Measurements from ENCODE around the gene EPHA5.

The EPHA5 gene

GRCh38 chr4:65482410-65482809, 187.9 kb downstream of the EPHA5 start:
- H3K4me1 ChIP-seq (ENCODE audit: control insufficient read depth, low read depth, low read length), result no peaks in the 10 kb centered on the region
- H3K9me3 ChIP-seq (ENCODE audit: control insufficient read depth, low read depth, low read length), result no peaks in the 10 kb centered on the region
- no peaks in the 10 kb centered on the region for H3K36me3 ChIP-seq (ENCODE audit: control insufficient read depth, low read depth, low read length)
- H3K27ac ChIP-seq (ENCODE audit: low read length), result no peak overlapping the region
- H3K9ac ChIP-seq (ENCODE audit: low read length), result no peak overlapping the region
- H3K4me3 ChIP-seq (ENCODE audit: low read length), result no peak overlapping the region
- H3K27me3 ChIP-seq (ENCODE audit: control insufficient read depth, insufficient read depth, low read length), result no peaks in the 10 kb centered on the region

GRCh38 chr4:65472531-65472930, 197.8 kb downstream of the EPHA5 start:
- Histone ChIP-seq H3K36me3 (ENCODE audit: control insufficient read depth, low read depth, low read length) (no peaks in the 10 kb centered on the region), H3K4me1 (ENCODE audit: control insufficient read depth, low read depth, low read length) (no peaks in the 10 kb centered on the region), H3K27me3 (ENCODE audit: control insufficient read depth, insufficient read depth, low read length) (no peaks in the 10 kb centered on the region), H3K27ac (ENCODE audit: low read length) (no peak overlapping the region), H3K4me3 (ENCODE audit: low read length) (no peak overlapping the region), H3K9me3 (ENCODE audit: control insufficient read depth, low read depth, low read length) (no peaks in the 10 kb centered on the region), H3K9ac (ENCODE audit: low read length) (no peak overlapping the region)

GRCh38 chr4:65467068-65467680, 203.1 kb downstream of the EPHA5 start:
- Histone ChIP-seq H3K27ac (ENCODE audit: low read length) (no peak overlapping the region), H3K4me3 (ENCODE audit: low read length) (no peak overlapping the region), H3K27me3 (ENCODE audit: control insufficient read depth, insufficient read depth, low read length) (no peaks in the 10 kb centered on the region), H3K9ac (ENCODE audit: low read length) (no peak overlapping the region), H3K36me3 (ENCODE audit: control insufficient read depth, low read depth, low read length) (no peaks in the 10 kb centered on the region), H3K9me3 (ENCODE audit: control insufficient read depth, low read depth, low read length) (no peaks in the 10 kb centered on the region), H3K4me1 (ENCODE audit: control insufficient read depth, low read depth, low read length) (no peaks in the 10 kb centered on the region)

DNA sequence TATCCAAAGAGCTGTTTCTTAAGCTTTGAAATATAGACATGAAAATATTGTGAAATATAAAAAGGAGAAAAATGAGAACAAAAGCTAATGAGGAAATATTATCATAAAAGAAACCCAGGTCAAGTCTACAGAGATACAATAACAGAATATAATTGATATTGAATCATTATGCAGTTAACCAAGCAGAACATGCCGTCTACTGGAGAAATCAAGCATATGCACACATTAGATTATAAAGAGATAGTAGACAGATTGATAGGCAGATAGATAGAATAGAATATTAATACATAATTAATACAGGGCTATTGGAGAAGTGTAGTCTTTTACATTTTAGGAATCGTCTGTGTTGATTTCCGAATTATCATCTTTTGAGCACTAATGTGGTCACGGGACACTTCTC, 208.5 kb downstream of the EPHA5 start:
- H3K4me3 ChIP-seq (ENCODE audit: low read length), result no peak overlapping the region
- H3K36me3 ChIP-seq (ENCODE audit: control insufficient read depth, low read depth, low read length), result no peaks in the 10 kb centered on the region
- no peaks in the 10 kb centered on the region for H3K9me3 ChIP-seq (ENCODE audit: control insufficient read depth, low read depth, low read length)
- H3K27me3 ChIP-seq (ENCODE audit: control insufficient read depth, insufficient read depth, low read length), result no peaks in the 10 kb centered on the region
- H3K4me1 ChIP-seq (ENCODE audit: control insufficient read depth, low read depth, low read length), result no peaks in the 10 kb centered on the region
- no peak overlapping the region for H3K9ac ChIP-seq (ENCODE audit: low read length)
- H3K27ac ChIP-seq (ENCODE audit: low read length), result no peak overlapping the region

GRCh38 chr4:65457011-65457410, 213.3 kb downstream of the EPHA5 start:
- Histone ChIP-seq H3K27me3 (ENCODE audit: control insufficient read depth, insufficient read depth, low read length) (no peaks in the 10 kb centered on the region), H3K4me3 (ENCODE audit: low read length) (no peak overlapping the region), H3K36me3 (ENCODE audit: control insufficient read depth, low read depth, low read length) (no peaks in the 10 kb centered on the region), H3K9me3 (ENCODE audit: control insufficient read depth, low read depth, low read length) (no peaks in the 10 kb centered on the region), H3K4me1 (ENCODE audit: control insufficient read depth, low read depth, low read length) (peaks cover 9% of the 10 kb centered on the region), H3K9ac (ENCODE audit: low read length) (no peak overlapping the region), H3K27ac (ENCODE audit: low read length) (no peak overlapping the region)

DNA sequence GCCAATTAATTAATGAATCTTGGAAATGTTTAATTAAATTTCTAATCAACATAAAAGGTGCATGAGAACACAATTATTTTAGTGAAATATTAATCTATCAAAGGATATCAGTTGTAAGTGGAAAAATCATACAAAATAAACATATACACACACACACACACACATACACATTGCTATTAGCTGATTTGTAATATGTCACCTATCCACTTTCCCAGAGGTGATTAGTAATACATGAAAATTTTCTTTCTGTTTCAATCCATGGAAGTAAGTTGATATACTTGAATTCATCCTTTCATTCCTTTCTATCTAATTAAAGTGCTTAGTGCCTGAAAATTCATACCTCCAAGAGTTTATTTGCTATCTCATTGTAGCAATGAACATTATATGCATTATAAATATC, 213.7 kb downstream of the EPHA5 start:
- Histone ChIP-seq H3K36me3 (ENCODE audit: control insufficient read depth, low read depth, low read length) (no peaks in the 10 kb centered on the region), H3K4me3 (ENCODE audit: low read length) (no peak overlapping the region), H3K9ac (ENCODE audit: low read length) (no peak overlapping the region), H3K27me3 (ENCODE audit: control insufficient read depth, insufficient read depth, low read length) (no peaks in the 10 kb centered on the region), H3K4me1 (ENCODE audit: control insufficient read depth, low read depth, low read length) (peaks cover 9% of the 10 kb centered on the region), H3K27ac (ENCODE audit: low read length) (no peak overlapping the region), H3K9me3 (ENCODE audit: control insufficient read depth, low read depth, low read length) (no peaks in the 10 kb centered on the region)

- Histone ChIP-seq H3K27me3 (ENCODE audit: control insufficient read depth, insufficient read depth, low read length) (no peaks in the 10 kb centered on the region), H3K36me3 (ENCODE audit: control insufficient read depth, low read depth, low read length) (no peaks in the 10 kb centered on the region), H3K4me3 (ENCODE audit: low read length) (no peak overlapping the region), H3K4me1 (ENCODE audit: control insufficient read depth, low read depth, low read length) (peaks cover 13% of the 10 kb centered on the region), H3K27ac (ENCODE audit: low read length) (no peak overlapping the region), H3K9ac (ENCODE audit: low read length) (no peak overlapping the region), H3K9me3 (ENCODE audit: control insufficient read depth, low read depth, low read length) (no peaks in the 10 kb centered on the region)
These were observed 216.9 kb downstream of the EPHA5 start for GRCh38 chr4:65453398-65453797.

GRCh38 chr4:65450899-65451298, 219.4 kb downstream of the EPHA5 start:
- no peaks in the 10 kb centered on the region for H3K36me3 ChIP-seq (ENCODE audit: control insufficient read depth, low read depth, low read length)

GRCh38 chr4:65437102-65437501, 233.2 kb downstream of the EPHA5 start:
- H3K27me3 ChIP-seq (ENCODE audit: control insufficient read depth, insufficient read depth, low read length), result no peaks in the 10 kb centered on the region
- H3K9ac ChIP-seq (ENCODE audit: low read length), result no peak overlapping the region
- H3K36me3 ChIP-seq (ENCODE audit: control insufficient read depth, low read depth, low read length), result no peaks in the 10 kb centered on the region

More at GRCh38 chr4:65450899-65451298, 219.4 kb downstream of the EPHA5 start:
- H3K4me3 ChIP-seq (ENCODE audit: low read length), result no peak overlapping the region
- H3K27me3 ChIP-seq (ENCODE audit: control insufficient read depth, insufficient read depth, low read length), result no peaks in the 10 kb centered on the region
- no peak overlapping the region for H3K27ac ChIP-seq (ENCODE audit: low read length)
- peaks cover 8% of the 10 kb centered on the region for H3K4me1 ChIP-seq (ENCODE audit: control insufficient read depth, low read depth, low read length)
- H3K9ac ChIP-seq (ENCODE audit: low read length), result no peak overlapping the region
- no peaks in the 10 kb centered on the region for H3K9me3 ChIP-seq (ENCODE audit: control insufficient read depth, low read depth, low read length)

GRCh38 chr4:65422109-65422508, 248.2 kb downstream of the EPHA5 start:
- Histone ChIP-seq H3K4me1 (ENCODE audit: control insufficient read depth, low read depth, low read length) (no peaks in the 10 kb centered on the region), H3K9me3 (ENCODE audit: control insufficient read depth, low read depth, low read length) (no peaks in the 10 kb centered on the region), H3K27me3 (ENCODE audit: control insufficient read depth, insufficient read depth, low read length) (no peaks in the 10 kb centered on the region), H3K9ac (ENCODE audit: low read length) (no peak overlapping the region), H3K36me3 (ENCODE audit: control insufficient read depth, low read depth, low read length) (no peaks in the 10 kb centered on the region), H3K4me3 (ENCODE audit: low read length) (no peak overlapping the region), H3K27ac (ENCODE audit: low read length) (no peak overlapping the region)

More at GRCh38 chr4:65437102-65437501, 233.2 kb downstream of the EPHA5 start:
- Histone ChIP-seq H3K4me3 (ENCODE audit: low read length) (no peak overlapping the region), H3K9me3 (ENCODE audit: control insufficient read depth, low read depth, low read length) (no peaks in the 10 kb centered on the region), H3K4me1 (ENCODE audit: control insufficient read depth, low read depth, low read length) (peaks cover 4% of the 10 kb centered on the region), H3K27ac (ENCODE audit: low read length) (no peak overlapping the region)

- Histone ChIP-seq H3K9me3 (ENCODE audit: control insufficient read depth, low read depth, low read length) (no peaks in the 10 kb centered on the region), H3K27me3 (ENCODE audit: control insufficient read depth, insufficient read depth, low read length) (no peaks in the 10 kb centered on the region), H3K4me3 (ENCODE audit: low read length) (no peak overlapping the region), H3K4me1 (ENCODE audit: control insufficient read depth, low read depth, low read length) (no peaks in the 10 kb centered on the region), H3K36me3 (ENCODE audit: control insufficient read depth, low read depth, low read length) (no peaks in the 10 kb centered on the region), H3K9ac (ENCODE audit: low read length) (no peak overlapping the region), H3K27ac (ENCODE audit: low read length) (no peak overlapping the region)
These were observed 250.3 kb downstream of the EPHA5 start for GRCh38 chr4:65420036-65420435.

GRCh38 chr4:65416891-65417290, 253.4 kb downstream of the EPHA5 start:
- no peak overlapping the region for H3K9ac ChIP-seq (ENCODE audit: low read length)
- H3K4me1 ChIP-seq (ENCODE audit: control insufficient read depth, low read depth, low read length), result no peaks in the 10 kb centered on the region
- no peak overlapping the region for H3K27ac ChIP-seq (ENCODE audit: low read length)
- no peaks in the 10 kb centered on the region for H3K36me3 ChIP-seq (ENCODE audit: control insufficient read depth, low read depth, low read length)
- no peak overlapping the region for H3K4me3 ChIP-seq (ENCODE audit: low read length)
- H3K9me3 ChIP-seq (ENCODE audit: control insufficient read depth, low read depth, low read length), result no peaks in the 10 kb centered on the region
- H3K27me3 ChIP-seq (ENCODE audit: control insufficient read depth, insufficient read depth, low read length), result no peaks in the 10 kb centered on the region

Data from iPS-18a (cell line).